ENCODE measurements around the gene PACS2. TPM values are rescaled to one million over a fixed set of nuclear protein-coding genes. Genes with fewer than 3 reads are reported as not detected.
A peak's percentile ranks its signal among the peaks of the same experiment; 100 is the strongest.

Gene PACS2
- total RNA-seq, 2 donors from 2014 or later, result 24.9 to 26.3 TPM

DNA sequence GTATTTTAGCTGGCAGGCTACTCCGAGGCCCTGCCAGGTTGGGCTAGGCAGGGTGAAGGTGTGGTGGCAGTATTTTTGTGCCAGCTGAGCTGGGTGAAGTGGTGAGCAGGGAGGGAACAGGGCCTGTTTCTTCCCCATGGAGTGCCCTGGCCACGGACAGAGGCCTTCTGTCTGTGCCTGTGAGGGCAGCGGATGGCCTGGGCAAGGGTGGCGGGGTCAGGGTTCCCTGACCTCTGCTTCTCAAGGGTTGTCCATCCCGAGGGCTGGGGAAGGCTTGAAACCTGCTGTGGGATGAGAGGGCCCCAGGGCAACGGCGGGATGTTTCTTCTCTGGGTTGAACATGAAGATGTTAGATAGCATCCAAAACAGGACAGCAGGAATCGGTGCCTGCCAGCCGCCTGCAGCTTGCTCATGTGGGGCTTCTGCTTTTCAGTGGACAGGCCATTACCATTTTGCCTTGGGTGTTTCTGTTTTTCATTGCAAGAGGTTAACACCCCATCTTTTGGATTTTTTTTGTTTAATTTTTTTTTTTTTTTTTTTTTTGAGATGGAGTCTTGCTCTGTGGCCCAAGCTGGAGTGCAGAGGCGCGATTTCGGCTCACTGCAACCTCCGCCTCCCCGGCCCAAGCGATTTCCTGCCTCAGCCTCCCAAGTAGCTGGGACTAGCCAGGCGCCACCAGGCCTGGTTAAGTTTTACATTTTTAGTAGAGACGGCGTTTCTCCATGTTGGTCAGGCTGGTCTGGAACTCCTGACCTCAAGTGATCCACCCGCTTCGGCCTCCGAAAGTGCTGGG, 108.3 kb downstream of the PACS2 start:
- Mint-ChIP-seq H3K27ac (peak overlapping the region in 1 of 2 donors; percentile 86), H3K4me3 (no peak overlapping the region)

DNA sequence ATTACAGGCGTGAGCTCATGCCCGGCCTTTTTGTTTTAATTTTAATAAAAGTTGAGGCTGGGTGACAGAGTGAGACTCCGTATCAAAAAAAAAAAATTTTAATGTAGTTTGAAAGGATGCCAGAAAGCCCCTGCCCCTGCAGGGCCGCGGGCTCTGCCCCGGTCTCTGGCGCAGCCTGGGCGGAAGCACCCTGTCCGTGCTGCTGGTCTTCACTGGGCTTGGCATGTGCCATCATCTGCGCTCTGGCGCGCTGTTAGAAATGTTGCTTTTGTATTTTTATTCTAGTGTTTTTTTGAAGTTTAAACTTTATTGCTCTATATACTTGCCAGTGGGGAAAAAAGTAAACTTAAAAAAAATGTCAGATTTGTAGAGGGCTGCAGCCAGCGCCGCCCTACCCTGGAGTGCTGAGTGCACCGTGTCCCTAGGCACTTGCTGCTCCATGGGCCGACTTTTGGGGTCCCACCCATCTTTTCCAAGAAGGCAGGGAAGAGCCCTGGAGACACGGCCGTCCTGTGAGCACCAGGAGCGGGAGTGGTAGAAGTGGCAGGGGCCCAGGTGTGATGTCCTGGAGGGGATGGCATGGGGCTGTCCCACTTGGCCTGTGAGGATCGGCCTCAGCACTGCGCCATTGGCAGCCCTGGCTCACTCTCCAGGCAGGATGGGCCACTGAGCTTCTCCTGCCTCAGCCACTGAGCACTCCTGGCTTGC, 109.1 kb downstream of the PACS2 start:
- Mint-ChIP-seq H3K27ac (no peak overlapping the region), H3K36me3 (no peaks in the 10 kb centered on the region), H3K4me1 (ENCODE audit: low read depth in 2 of 2) (peaks cover 24 to 32% of the 10 kb centered on the region in 2 donors), H3K4me3 (no peak overlapping the region), H3K9me3 (no peaks in the 10 kb centered on the region), H3K27me3 (no peaks in the 10 kb centered on the region)
- ATAC-seq (no peak), DNase-seq (ENCODE audit: low spot score) (no peak)

More for the DNA sequence above, 108.3 kb downstream of the PACS2 start:
- Mint-ChIP-seq H3K4me1 (ENCODE audit: low read depth in 2 of 2) (peaks cover 20 to 28% of the 10 kb centered on the region in 2 donors), H3K27me3 (no peaks in the 10 kb centered on the region), H3K9me3 (no peaks in the 10 kb centered on the region), H3K36me3 (no peaks in the 10 kb centered on the region)
- ATAC-seq (no peak), DNase-seq (ENCODE audit: low spot score) (no peak)

DNA sequence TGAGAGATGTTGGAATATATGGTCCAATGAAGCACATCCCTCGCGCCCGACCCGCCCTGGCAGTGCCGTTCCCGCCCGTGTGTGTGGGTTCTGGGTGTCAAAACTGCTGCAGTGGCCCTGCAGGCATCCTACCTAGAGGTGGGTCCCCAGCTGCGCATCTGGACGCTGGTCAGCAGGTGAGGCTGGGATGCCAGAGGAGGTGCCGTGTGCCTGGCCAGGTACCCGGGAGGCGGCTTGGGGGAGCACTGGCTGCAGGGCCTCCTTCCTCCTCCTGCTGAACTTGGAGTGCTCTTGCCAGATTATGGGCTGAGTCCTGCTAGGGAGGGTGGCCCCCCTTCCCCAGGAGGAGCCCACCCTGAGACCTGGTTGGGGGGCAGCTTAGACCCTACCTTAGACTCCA, 110.3 kb downstream of the PACS2 start:
- no peaks in the 10 kb centered on the region for H3K27me3 Mint-ChIP-seq
- no peaks in the 10 kb centered on the region for H3K36me3 Mint-ChIP-seq
- DNase-seq (ENCODE audit: low spot score), result no peak

DNA sequence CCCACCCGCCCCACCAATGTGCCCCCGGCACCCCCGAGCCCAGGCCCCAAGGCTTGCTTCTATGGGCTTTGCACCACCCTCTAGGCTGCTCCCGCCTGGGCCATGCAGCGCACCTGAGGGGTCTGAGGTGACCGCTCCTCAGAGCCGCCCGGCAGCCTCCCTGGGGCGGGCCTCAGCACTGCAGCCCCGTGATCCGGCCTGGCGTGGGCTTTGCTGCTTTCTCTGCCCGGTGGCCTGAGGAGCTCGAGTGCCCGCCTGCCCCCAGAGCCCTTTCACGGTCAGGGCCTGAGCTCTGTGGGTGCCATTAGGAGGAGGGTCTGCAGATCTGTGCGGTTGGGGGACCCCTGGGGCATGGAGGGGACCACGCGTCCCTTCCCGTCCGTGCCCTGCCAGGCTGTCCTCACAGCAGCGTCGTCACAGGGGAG, 111.3 kb downstream of the PACS2 start:
- H3K9me3 Mint-ChIP-seq, result no peaks in the 10 kb centered on the region
- DNase-seq (ENCODE audit: low spot score) (no peak), ATAC-seq (no peak)
- H3K36me3 Mint-ChIP-seq, result no peaks in the 10 kb centered on the region
- H3K4me3 Mint-ChIP-seq, result no peak overlapping the region
- H3K4me1 Mint-ChIP-seq (ENCODE audit: low read depth in 2 of 2), result peaks cover 24 to 31% of the 10 kb centered on the region in 2 donors
- H3K27me3 Mint-ChIP-seq, result no peaks in the 10 kb centered on the region
- no peak overlapping the region for H3K27ac Mint-ChIP-seq

More for the DNA sequence above, 110.3 kb downstream of the PACS2 start:
- no peak overlapping the region for H3K27ac Mint-ChIP-seq
- no peak for ATAC-seq
- H3K9me3 Mint-ChIP-seq, result no peaks in the 10 kb centered on the region
- H3K4me1 Mint-ChIP-seq (ENCODE audit: low read depth in 2 of 2), result peaks cover 24 to 30% of the 10 kb centered on the region in 2 donors
- H3K4me3 Mint-ChIP-seq, result no peak overlapping the region

DNA sequence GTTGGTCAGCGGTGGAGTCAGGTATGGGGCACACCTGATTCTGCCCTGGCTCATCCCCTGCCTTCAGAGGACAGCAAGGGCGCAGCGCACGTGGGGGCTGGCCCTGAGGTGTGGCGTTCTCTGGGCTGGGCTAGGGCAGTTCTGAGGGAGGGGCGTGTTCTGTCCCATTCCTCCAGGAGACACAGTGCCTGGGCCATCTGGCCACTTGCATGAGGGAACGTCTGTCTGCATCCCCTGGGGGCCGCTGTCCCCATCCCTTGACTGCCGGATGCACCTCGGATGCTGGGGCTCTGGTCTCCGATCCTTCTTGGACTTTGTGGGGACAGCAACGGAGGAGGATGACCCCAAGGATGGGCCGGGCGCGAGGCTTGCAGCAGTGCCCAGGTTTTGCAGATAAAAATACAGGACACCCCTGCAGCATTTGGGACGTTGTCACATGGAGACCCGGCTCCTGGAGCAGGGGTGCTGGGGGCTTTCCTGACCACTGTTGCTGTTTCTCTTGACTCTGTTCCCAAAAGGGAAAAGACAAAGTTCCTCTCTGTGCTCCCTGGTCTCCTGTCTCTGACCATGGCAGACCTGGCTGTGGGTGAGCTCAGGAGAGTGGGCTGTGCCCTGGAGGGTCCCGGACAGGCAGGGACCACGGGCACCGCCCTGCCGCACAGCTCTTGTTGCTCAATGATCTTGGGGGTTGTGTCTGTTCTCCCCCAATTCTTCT, 112.0 kb downstream of the PACS2 start:
- Mint-ChIP-seq H3K27me3 (no peaks in the 10 kb centered on the region), H3K9me3 (no peaks in the 10 kb centered on the region), H3K36me3 (no peaks in the 10 kb centered on the region), H3K27ac (peak overlapping the region in 1 of 2 donors; percentile 17), H3K4me3 (no peak overlapping the region), H3K4me1 (ENCODE audit: low read depth in 2 of 2) (peaks cover 24 to 28% of the 10 kb centered on the region in 2 donors)
- DNase-seq (ENCODE audit: low spot score) (no peak), ATAC-seq (peak in 1 of 2 donors; percentile 46)

DNA sequence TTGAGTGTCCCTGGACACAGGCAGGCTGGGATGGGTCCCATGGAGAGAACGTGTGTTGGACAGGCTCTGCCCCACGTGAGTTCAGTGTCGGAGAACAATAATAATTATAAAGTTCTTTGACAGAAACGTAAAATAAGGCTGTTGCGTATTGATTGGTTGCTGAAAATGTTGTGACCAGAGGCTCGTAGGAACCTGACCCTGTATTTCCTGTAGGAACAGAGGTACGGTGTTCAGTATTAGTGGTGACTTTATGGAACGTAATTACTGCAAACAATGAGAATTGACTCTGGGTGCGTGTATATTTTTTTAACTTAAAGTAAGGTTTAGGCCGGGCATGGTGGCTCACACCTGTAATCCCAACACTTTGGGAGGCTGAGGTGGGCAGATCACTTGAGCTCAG, 112.9 kb downstream of the PACS2 start:
- no peaks in the 10 kb centered on the region for H3K27me3 Mint-ChIP-seq
- H3K36me3 Mint-ChIP-seq, result no peaks in the 10 kb centered on the region
- ATAC-seq (no peak), DNase-seq (ENCODE audit: low spot score) (no peak)
- H3K9me3 Mint-ChIP-seq, result no peaks in the 10 kb centered on the region
- peaks cover 17 to 20% of the 10 kb centered on the region in 2 donors for H3K4me1 Mint-ChIP-seq (ENCODE audit: low read depth in 2 of 2)
- H3K27ac Mint-ChIP-seq, result peak overlapping the region in 1 of 2 donors; percentile 17
- no peak overlapping the region for H3K4me3 Mint-ChIP-seq

DNA sequence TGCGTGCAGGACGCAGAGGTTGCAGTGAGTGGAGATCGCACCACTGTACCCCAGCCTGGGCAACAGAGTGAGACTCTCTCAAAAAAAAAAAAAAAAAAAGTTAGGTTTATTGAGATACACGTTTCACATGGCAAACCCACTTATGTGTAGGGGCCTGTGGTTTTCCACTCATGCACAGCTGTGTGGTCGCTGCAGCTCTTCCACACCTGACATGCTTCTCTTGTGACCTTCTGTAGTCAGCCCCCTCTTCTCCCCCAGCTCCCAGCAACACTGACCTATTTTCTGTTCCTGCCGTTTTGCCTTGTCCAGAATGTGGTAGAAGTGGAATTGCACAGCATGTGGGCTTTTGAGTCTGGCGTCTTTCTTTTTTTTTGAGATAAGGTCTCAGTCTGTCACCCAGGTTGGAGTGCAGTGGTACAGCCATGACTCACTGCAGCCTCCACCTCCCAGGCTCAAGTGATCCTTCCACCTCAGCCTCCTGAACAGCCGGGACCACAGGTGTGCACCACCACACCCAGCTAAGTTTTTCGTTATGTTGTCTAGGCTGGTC, 113.5 kb downstream of the PACS2 start:
- no peaks in the 10 kb centered on the region for H3K9me3 Mint-ChIP-seq
- ATAC-seq (no peak), DNase-seq (ENCODE audit: low spot score) (no peak)
- no peak overlapping the region for H3K27ac Mint-ChIP-seq
- peaks cover 14 to 15% of the 10 kb centered on the region in 2 donors for H3K4me1 Mint-ChIP-seq (ENCODE audit: low read depth in 2 of 2)
- H3K36me3 Mint-ChIP-seq, result no peaks in the 10 kb centered on the region
- no peaks in the 10 kb centered on the region for H3K27me3 Mint-ChIP-seq
- H3K4me3 Mint-ChIP-seq, result no peak overlapping the region

DNA sequence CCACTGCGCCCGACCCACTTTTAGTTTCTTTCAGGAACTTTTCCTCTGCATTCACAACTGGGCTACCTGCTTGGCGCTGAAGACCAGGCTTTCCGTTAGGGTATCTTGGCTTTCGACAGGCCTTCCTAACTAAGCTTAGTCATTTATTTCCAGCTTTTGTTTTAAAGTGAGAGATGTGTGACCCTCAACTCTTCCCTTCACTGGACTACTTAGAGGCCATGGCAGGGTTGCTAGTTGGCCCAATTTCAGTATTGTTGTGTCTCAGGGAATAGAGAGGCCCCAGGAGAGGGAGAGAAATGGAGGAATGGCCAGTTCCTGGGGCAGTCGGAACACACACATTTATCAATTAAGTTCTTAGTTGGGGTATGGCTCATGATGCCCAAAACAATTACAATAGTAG, 115.5 kb downstream of the PACS2 start:
- no peaks in the 10 kb centered on the region for H3K9me3 Mint-ChIP-seq
- H3K36me3 Mint-ChIP-seq, result no peaks in the 10 kb centered on the region
- ATAC-seq (no peak), DNase-seq (ENCODE audit: low spot score) (no peak)
- H3K27ac Mint-ChIP-seq, result no peak overlapping the region
- peaks cover 14 to 18% of the 10 kb centered on the region in 2 donors for H3K4me1 Mint-ChIP-seq (ENCODE audit: low read depth in 2 of 2)
- H3K27me3 Mint-ChIP-seq, result no peaks in the 10 kb centered on the region
- H3K4me3 Mint-ChIP-seq, result no peak overlapping the region

DNA sequence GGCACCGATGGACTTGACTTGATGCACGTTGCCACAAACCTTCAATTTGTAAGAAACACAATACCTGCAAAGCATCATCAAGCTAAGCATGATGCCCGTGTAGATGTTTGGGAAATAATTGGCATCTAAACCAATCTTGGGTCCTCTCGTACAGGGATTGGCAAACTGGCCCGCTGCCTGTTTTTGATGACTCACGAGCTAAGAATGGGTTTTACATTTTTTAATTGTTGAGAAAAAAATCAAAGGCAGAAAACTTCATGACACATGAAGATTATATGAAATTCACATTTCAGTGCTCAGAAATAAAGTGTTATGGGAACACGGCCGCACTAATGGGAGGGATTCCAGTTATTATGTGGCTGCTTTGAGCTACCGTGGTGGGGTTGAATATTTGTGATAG, 116.0 kb downstream of the PACS2 start:
- Mint-ChIP-seq H3K27me3 (no peaks in the 10 kb centered on the region), H3K4me3 (no peak overlapping the region), H3K9me3 (no peaks in the 10 kb centered on the region), H3K4me1 (ENCODE audit: low read depth in 2 of 2) (peaks cover 14 to 20% of the 10 kb centered on the region in 2 donors), H3K36me3 (no peaks in the 10 kb centered on the region), H3K27ac (no peak overlapping the region)
- no peak for DNase-seq (ENCODE audit: low spot score)
- ATAC-seq, result no peak

DNA sequence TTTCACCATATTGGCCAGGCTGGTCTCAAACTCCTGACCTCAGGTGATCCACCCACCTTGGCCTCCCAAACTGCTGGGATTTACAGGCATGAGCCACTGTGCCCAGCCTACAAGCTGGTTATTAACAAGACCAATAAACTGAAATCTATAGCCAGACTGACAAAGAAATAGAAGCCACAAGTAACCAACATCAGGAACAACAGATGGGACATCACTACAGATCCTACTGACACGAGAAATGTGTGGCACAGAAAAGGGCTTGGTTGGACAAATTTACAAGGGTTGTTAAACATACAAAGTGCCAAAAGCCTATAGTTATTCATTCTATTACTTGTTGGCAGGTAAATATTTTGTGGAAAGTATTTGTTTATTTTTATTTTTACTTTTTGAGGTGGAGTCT, 116.7 kb downstream of the PACS2 start:
- Mint-ChIP-seq H3K4me3 (no peak overlapping the region), H3K4me1 (ENCODE audit: low read depth in 2 of 2) (peaks cover 21% of the 10 kb centered on the region in 2 donors), H3K36me3 (no peaks in the 10 kb centered on the region), H3K27me3 (no peaks in the 10 kb centered on the region), H3K27ac (no peak overlapping the region), H3K9me3 (no peaks in the 10 kb centered on the region)
- no peak for DNase-seq (ENCODE audit: low spot score)
- no peak for ATAC-seq

DNA sequence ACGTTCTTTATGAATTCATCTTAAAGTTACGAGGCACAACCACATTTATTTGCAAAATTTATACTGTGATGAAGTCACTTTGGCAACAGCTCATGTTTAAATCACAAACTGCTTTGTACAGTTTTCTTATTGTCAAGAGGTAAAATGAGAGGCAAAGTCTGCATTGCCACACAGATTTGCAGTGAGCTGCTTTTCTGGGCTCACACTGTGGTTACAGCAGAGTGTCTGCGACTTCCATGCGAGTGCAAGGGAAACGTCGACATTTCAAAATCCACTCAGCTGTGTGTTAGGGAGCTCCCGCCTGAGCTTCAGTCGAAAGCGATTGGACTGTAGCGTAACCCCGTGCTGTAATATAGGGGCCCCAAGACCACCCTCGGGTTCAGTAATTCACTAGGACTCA, 118.1 kb downstream of the PACS2 start:
- DNase-seq (ENCODE audit: low spot score), result no peak
- peaks cover 15 to 18% of the 10 kb centered on the region in 2 donors for H3K4me1 Mint-ChIP-seq (ENCODE audit: low read depth in 2 of 2)

DNA sequence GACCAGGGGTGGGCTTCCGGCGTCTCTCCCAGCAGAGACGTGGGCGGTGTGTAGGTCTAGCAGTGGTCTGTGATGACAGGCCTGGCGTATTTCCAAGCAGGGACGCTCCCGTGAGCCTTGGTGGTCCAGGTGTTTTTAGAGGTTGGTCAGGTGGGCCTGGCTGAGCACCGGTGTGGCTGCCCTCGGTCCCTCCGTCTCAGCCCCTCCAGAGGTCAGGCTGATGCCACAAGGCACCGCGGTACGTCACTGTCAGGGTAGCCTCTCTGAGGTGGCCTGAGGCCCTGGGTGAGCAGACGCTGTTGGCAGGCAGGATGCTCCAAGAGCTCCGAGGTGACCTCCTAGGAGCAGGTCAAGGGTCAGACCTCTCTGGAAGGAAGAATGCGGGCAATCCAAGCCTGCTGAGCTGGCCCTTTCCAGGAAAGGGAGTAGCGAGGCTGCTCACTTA, 118.6 kb downstream of the PACS2 start:
- H3K4me1 Mint-ChIP-seq (ENCODE audit: low read depth in 2 of 2), result peaks cover 12 to 16% of the 10 kb centered on the region in 2 donors
- no peaks in the 10 kb centered on the region for H3K36me3 Mint-ChIP-seq
- no peak overlapping the region for H3K4me3 Mint-ChIP-seq

More for the DNA sequence above, 118.1 kb downstream of the PACS2 start:
- H3K27me3 Mint-ChIP-seq, result no peaks in the 10 kb centered on the region
- H3K27ac Mint-ChIP-seq, result no peak overlapping the region
- no peaks in the 10 kb centered on the region for H3K36me3 Mint-ChIP-seq
- ATAC-seq, result no peak
- H3K9me3 Mint-ChIP-seq, result no peaks in the 10 kb centered on the region
- H3K4me3 Mint-ChIP-seq, result no peak overlapping the region

DNA sequence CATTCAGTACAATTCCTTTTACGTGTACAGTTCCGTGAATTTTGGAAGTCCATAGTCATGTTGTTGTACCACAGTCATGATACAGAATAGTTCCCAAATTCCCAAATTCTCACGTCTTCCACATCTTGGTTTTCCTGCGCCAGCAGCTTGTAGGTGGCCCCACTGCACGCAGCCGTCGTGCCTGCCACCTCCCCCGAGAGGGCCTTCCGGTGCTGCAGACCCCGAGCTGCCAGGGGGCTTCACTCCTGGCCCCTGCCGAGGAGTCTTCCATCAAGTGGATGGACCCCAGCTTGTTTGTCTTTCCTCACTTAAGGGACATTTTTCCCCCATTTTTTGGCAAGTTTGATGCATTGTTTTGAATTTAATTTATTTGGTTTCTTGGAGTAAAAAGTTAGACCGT, 121.9 kb downstream of the PACS2 start:
- ATAC-seq, result no peak
- Mint-ChIP-seq H3K4me3 (no peak overlapping the region), H3K4me1 (ENCODE audit: low read depth in 2 of 2) (peaks cover 8 to 14% of the 10 kb centered on the region in 2 donors), H3K27me3 (no peaks in the 10 kb centered on the region), H3K36me3 (no peaks in the 10 kb centered on the region), H3K9me3 (no peaks in the 10 kb centered on the region), H3K27ac (no peak overlapping the region)
- no peak for DNase-seq (ENCODE audit: low spot score)

More for the DNA sequence above, 118.6 kb downstream of the PACS2 start:
- H3K27ac Mint-ChIP-seq, result no peak overlapping the region
- no peaks in the 10 kb centered on the region for H3K9me3 Mint-ChIP-seq
- ATAC-seq (peak in 1 of 2 donors; percentile 50), DNase-seq (ENCODE audit: low spot score) (no peak)
- H3K27me3 Mint-ChIP-seq, result no peaks in the 10 kb centered on the region
